ENCODE data around the gene CA5A.
A peak's percentile ranks its signal among the peaks of the same experiment; 100 is the strongest.
"Not testable (repeated sequence)": the region's sequence is repeated elsewhere in the genome, so short reads cannot be mapped to it uniquely, and the experiment has no call there.

CA5A gene

DNA sequence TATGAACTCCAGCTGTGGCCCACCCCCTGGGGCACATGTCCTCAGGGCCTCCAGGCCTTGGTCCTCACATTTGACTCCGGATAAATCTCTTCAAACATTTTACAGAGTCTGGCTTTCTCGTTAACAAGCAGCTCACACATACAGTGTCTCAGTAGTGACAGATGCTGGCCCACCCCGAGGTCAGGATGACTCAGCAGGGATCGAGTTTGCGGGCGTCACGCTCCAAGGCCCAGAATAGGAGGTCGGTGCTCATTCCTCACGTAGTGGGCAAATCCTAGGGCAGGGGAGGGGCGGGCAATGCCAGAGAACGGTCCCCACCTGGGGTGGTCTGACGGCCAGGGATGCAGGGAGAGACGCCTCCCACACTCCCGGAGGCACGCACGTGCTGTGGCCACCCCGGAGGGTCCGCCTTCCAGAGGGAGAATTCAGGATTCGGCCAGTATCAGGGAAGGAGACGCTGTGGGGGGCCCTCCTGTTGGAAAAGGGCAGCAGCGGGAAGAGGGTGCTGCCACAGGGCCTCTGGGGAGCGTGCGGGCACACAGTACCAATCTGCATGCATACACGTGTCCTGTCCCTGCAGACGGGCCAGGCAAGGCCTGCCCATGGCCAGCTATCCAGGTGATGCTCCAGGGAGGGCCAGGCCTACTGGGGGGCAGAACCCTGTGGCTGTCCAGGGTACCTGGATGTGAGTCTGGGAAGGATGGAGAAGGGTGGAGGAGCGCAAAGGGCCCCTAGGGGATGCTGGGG, 75.6 kb downstream of the CA5A start:
- no peak for TF ChIP-seq CTCF (IDR thresholded peaks at IDR 0.05; ENCODE audit: insufficient read depth, low read depth, low read length, missing control alignments)
- no peak overlapping the region for H3K4me3 ChIP-seq (ENCODE audit: low read length)
- no peak for DNase-seq (ENCODE audit: low read depth)

GRCh38 chr16:87858151-87858993, 78.0 kb downstream of the CA5A start:
- not testable (repeated sequence) for H3K4me3 ChIP-seq (ENCODE audit: low read length); DNase-seq (ENCODE audit: low read depth)

GRCh38 chr16:87856791-87857228, 79.5 kb downstream of the CA5A start:
- TF ChIP-seq CTCF (IDR thresholded peaks at IDR 0.05; ENCODE audit: insufficient read depth, low read depth, low read length, missing control alignments), result no peak
- no peak overlapping the region for H3K4me3 ChIP-seq (ENCODE audit: low read length)
- no peak for DNase-seq (ENCODE audit: low read depth)

GRCh38 chr16:87855852-87856715, 80.2 kb downstream of the CA5A start:
- DNase-seq (ENCODE audit: low read depth), result no peak
- TF ChIP-seq CTCF (IDR thresholded peaks at IDR 0.05; ENCODE audit: insufficient read depth, low read depth, low read length, missing control alignments), result no peak
- no peak overlapping the region for H3K4me3 ChIP-seq (ENCODE audit: low read length)

DNA sequence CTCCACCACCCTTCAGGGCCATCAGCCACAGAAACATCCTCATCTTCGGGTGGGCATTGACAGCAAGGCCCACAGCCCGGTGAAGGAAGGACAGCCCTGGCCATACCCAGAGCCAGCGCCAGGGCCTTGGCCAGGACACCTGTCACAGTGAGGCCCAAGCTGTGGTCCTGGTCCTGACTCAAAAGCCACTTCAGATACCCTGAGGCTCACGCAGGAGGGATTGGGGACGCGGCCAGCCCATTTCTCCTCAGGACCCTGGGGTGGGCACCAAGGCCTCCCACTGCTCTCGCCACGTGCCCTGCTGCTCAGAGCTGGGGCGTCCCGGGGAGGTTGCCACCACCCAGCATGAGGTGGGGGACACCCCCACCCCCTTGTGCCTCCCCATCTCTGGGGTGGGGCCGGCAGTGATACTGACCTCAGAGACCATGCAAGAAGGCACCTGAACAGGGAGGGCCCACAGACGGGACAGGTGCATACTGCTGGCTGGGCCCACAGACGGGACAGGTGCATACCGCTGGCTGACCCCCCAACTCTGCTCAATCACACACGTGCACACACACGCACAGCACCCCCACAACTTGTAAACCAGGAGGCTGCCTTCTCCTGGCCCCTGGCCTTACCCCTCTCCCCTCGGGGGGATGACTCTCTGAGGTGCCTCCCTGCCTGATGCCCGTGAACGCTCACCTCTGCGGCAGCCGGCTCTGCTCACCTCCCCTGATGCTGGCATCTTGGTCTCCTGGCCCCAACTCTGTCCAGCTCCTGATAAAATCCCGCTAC, 81.2 kb downstream of the CA5A start:
- TF ChIP-seq CTCF (IDR thresholded peaks at IDR 0.05; ENCODE audit: insufficient read depth, low read depth, low read length, missing control alignments), result no peak
- DNase-seq (ENCODE audit: low read depth), result no peak
- no peak overlapping the region for H3K4me3 ChIP-seq (ENCODE audit: low read length)

DNA sequence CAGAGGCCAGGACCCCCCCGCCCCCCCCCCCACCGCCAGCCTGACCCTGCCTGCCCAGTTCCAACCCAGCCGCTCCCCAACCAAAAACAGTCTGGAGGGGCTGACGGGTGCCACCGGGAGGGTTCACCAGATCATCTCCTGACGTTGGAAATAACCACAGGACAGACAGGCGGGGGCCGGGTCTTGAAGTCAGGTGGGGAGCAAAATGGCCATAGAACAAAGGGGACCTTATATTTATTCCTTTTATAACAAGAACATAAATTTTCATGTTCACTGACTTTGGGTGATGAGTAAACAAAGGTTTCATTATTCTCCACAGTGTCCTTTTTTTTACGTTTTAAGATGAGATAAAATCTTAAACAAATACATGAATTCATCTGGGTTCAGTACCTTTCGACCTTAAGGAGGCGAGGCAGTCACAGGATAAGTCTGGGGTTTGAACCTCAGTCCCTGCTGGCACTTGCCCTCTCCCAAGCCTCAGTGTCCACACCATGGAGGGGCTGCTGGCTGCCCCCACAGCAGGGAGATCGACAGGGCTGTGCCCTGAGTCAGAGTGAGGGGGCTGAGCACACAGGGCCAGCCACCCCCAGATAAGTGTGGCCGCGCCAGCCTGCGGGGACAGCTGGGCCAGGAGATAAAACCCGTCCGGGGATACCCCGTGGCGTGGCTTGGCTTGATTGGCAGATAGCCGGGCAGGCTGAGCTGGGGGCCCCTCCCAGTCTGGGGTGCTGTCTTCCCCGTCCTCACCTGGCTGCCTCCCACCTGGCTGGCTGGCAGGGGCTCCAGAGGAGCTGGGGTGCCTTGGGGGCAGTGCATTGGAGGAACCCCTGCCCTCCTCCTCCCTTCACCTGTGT, 82.0 kb downstream of the CA5A start:
- no peak for TF ChIP-seq CTCF (IDR thresholded peaks at IDR 0.05; ENCODE audit: insufficient read depth, low read depth, low read length, missing control alignments)
- DNase-seq (ENCODE audit: low read depth), result peak; percentile 48
- no peak overlapping the region for H3K4me3 ChIP-seq (ENCODE audit: low read length)
